Activated CD8-positive, alpha-beta T cell treated with anti-CD3 and anti-CD28 coated beads for 36 hours (primary cell): ENCODE measurements around the gene TSPAN4. TPM values are rescaled to one million over a fixed set of nuclear protein-coding genes. Genes with fewer than 3 reads are reported as not detected.

Source experiments
- ATAC-seq: fragments of 200-7000 bp; cut with Tn5 transposase; one replicate; pipeline ENCODE4 v1.10.0; 2021; ENCODE audit warnings: mild to moderate bottlenecking, moderate library complexity
- CTCF ChIA-PET: fragments of 350-600 bp; sonication (Branson Sonifier 250); formaldehyde crosslinking; loops from one replicate; lab custom pipeline; 2021; ENCODE audit warnings: antibody characterized with exemption; lab: Charles Lee
- POLR2A ChIA-PET: fragments of 350-600 bp; sonication (Branson Sonifier 250); formaldehyde crosslinking; loops from one replicate; lab custom pipeline; 2021; ENCODE audit warnings: antibody characterized with exemption; lab: Charles Lee
- DNase-seq: peaks from one replicate; pipeline ENCODE4 v3.0.0-alpha.2; 2020
- H3K27ac Mint-ChIP-seq: one replicate; pipeline ENCODE4 v1.8.0; 2021; ENCODE audit warnings: mild to moderate bottlenecking, mixed read lengths
- H3K27me3 Mint-ChIP-seq: one replicate; pipeline ENCODE4 v1.8.0; 2021; ENCODE audit warnings: mixed read lengths
- H3K36me3 Mint-ChIP-seq: one replicate; pipeline ENCODE4 v1.8.0; 2021; ENCODE audit warnings: low read depth, mixed read lengths
- H3K4me1 Mint-ChIP-seq: one replicate; pipeline ENCODE4 v1.8.0; 2021; ENCODE audit warnings: low read depth, mixed read lengths
- H3K4me3 Mint-ChIP-seq: one replicate; pipeline ENCODE4 v1.8.0; 2021; ENCODE audit warnings: mild to moderate bottlenecking, moderate library complexity, mixed read lengths
- H3K9me3 Mint-ChIP-seq: one replicate; pipeline ENCODE4 v1.8.0; 2021; ENCODE audit warnings: mixed read lengths
- CTCF ChIP-seq: fragments of 200-600 bp; IDR thresholded peaks from one replicate; pipeline ENCODE4 v1.8.0; 2022; ENCODE audit warnings: antibody characterized with exemption, mild to moderate bottlenecking
- intact Hi-C: fragments of 100-400 bp; cut with micrococcal nuclease; formaldehyde crosslinking; loops from one replicate; pipeline ENCODE4 v1.10.0; 2022
- total RNA-seq, 2 experiments: library from RNA; stranded (reverse); gene quantifications; one replicate each; pipeline ENCODE4 v1.2.3, GENCODE V29; 2021

TSPAN4 gene
- total RNA-seq, 2 experiments from 2014 or later: 15.4 to 16.0 TPM

- DNase-seq: no peak
- CTCF ChIA-PET: no interaction called here
- Mint-ChIP-seq H3K27ac (no peak overlapping the region), H3K36me3 (peaks cover 31% of the 10 kb centered on the region), H3K27me3 (no peaks in the 10 kb centered on the region), H3K4me3 (no peak overlapping the region), H3K4me1 (peaks cover 24% of the 10 kb centered on the region), H3K9me3 (no peaks in the 10 kb centered on the region)
- POLR2A ChIA-PET: interaction anchor here (0.8 to 15.6 kb wide), 4 partner anchors 12 to 19 kb away, joined by 3 to 273 read pairs (median 4); partner anchors contain the start of genes CD151, CRACR2B, POLR2L and TSPAN4
- TF ChIP-seq CTCF: no peak
- intact Hi-C loops: no loop called here
- ATAC-seq: no peak
These were observed 26.8 kb upstream of the TSPAN4 start for GRCh38 chr11:815675-816432.

GRCh38 chr11:816433-816779 lies 26.2 kb upstream of the TSPAN4 start:
- Mint-ChIP-seq H3K9me3 (no peaks in the 10 kb centered on the region), H3K36me3 (peaks cover 25% of the 10 kb centered on the region), H3K4me1 (peaks cover 23% of the 10 kb centered on the region), H3K4me3 (no peak overlapping the region), H3K27ac (no peak overlapping the region), H3K27me3 (no peaks in the 10 kb centered on the region)
- ATAC-seq: no peak
- intact Hi-C loops: no loop called here
- TF ChIP-seq CTCF: no peak
- POLR2A ChIA-PET: interaction anchor here (0.8 to 15.6 kb wide), 2 partner anchors 13 to 18 kb away, joined by 3 to 273 read pairs; partner anchors contain the start of genes CD151, CRACR2B, POLR2L and TSPAN4
- no peak for DNase-seq
- CTCF ChIA-PET: no interaction called here

GRCh38 chr11:818396-819128 lies 24.1 kb upstream of the TSPAN4 start, which contains the start of gene PNPLA2:
PNPLA2 (plus strand) TSS chr11:818914; CDS start chr11:819719, 805 bp downstream.
- Mint-ChIP-seq H3K4me3 (peak within 1 kb of the TSS; percentile 73), H3K27me3 (no peaks in the 10 kb centered on the region), H3K36me3 (peaks cover 10% of the 10 kb centered on the region), H3K27ac (peak within 1 kb of the TSS; percentile 64), H3K4me1 (peaks cover 10% of the 10 kb centered on the region), H3K9me3 (no peaks in the 10 kb centered on the region)
- CTCF ChIA-PET: interaction anchor here (1.2 to 2.2 kb wide), 5 partner anchors 10 to 25 kb away, joined by 3 to 11 read pairs (median 3); partner anchors contain the start of gene CD151
- no peak for ATAC-seq
- POLR2A ChIA-PET: interaction anchor here (0.9 to 15.6 kb wide), 8 partner anchors 7 to 22 kb away, joined by 3 to 273 read pairs (median 4); partner anchors contain the start of genes CD151, CRACR2B, POLR2L and RPLP2
- no peak for DNase-seq
- intact Hi-C loops: no loop called here
- TF ChIP-seq CTCF: no peak

GRCh38 chr11:819129-819931 lies 23.3 kb upstream of the TSPAN4 start:
- H3K4me3 Mint-ChIP-seq: peak overlapping the region; percentile 73
- DNase-seq (peak; percentile 94), ATAC-seq (peak; percentile 85)
- H3K27me3 Mint-ChIP-seq: no peaks in the 10 kb centered on the region
- intact Hi-C loops: no loop called here
- peak overlapping the region; percentile 64 for H3K27ac Mint-ChIP-seq
- TF ChIP-seq CTCF: peak; percentile 56
- peaks cover 8% of the 10 kb centered on the region for H3K36me3 Mint-ChIP-seq
- peaks cover 10% of the 10 kb centered on the region for H3K4me1 Mint-ChIP-seq
- H3K9me3 Mint-ChIP-seq: no peaks in the 10 kb centered on the region
- ChIA-PET POLR2A (interaction anchor here (0.9 to 15.6 kb wide), 9 partner anchors 8 to 24 kb away, joined by 3 to 273 read pairs (median 4); partner anchors contain the start of genes CD151, CRACR2B, POLR2L and RPLP2), CTCF (interaction anchor here (0.6 to 2.2 kb wide), 7 partner anchors 8 to 232 kb away, joined by 3 to 11 read pairs (median 3); partner anchors contain the start of gene CD151)
